DOHH2 (cell line): ENCODE data around the gene BMP2.

Experiments used
- H3F3A ChIP-seq: fragments of 200-600 bp; sonication (generic), shearing (Covaris generic); 2 replicates; pipeline ENCODE4 v1.6.0; 2016; ENCODE audit warnings: antibody characterized with exemption, mild to moderate bottlenecking; ENCODE audit not compliant: control insufficient read depth, insufficient read depth
- H3K27ac ChIP-seq: fragments of 200-600 bp; sonication (generic); 2 replicates; pipeline ENCODE4 v1.5.1; 2014; ENCODE audit warnings: low read depth, mild to moderate bottlenecking, low read length, moderate library complexity
- H3K27me3 ChIP-seq: fragments of 200-600 bp; sonication (generic); 2 replicates; pipeline ENCODE4 v1.6.1; 2014; ENCODE audit warnings: mild to moderate bottlenecking, low read length, mixed read lengths; ENCODE audit not compliant: control insufficient read depth
- H3K36me3 ChIP-seq: fragments of 200-600 bp; sonication (generic); 2 replicates; pipeline ENCODE4 v1.6.1; 2014; ENCODE audit warnings: mild to moderate bottlenecking, low read length, moderate library complexity, mixed read lengths; ENCODE audit not compliant: control insufficient read depth
- H3K4me1 ChIP-seq: fragments of 200-600 bp; sonication (generic); 2 replicates; pipeline ENCODE4 v1.6.1; 2014; ENCODE audit warnings: mild to moderate bottlenecking, low read length, mixed read lengths; ENCODE audit not compliant: control insufficient read depth
- H3K4me2 ChIP-seq: fragments of 200-600 bp; sonication (generic); 2 replicates; pipeline ENCODE4 v1.6.0; 2014; ENCODE audit warnings: mild to moderate bottlenecking, low read length, moderate library complexity
- H3K4me3 ChIP-seq: fragments of 200-600 bp; sonication (generic); 2 replicates; pipeline ENCODE4 v1.5.1; 2014; ENCODE audit warnings: mild to moderate bottlenecking, low read length, mixed read lengths
- H3K79me2 ChIP-seq: fragments of 200-600 bp; sonication (generic); 2 replicates; pipeline ENCODE4 v1.6.1; 2014; ENCODE audit warnings: mild to moderate bottlenecking, low read length, mixed read lengths; ENCODE audit not compliant: control insufficient read depth
- H3K9me2 ChIP-seq: fragments of 200-600 bp; sonication (generic); replicated peaks from 2 replicates; pipeline ENCODE4 v1.6.1; 2014; ENCODE audit warnings: mild to moderate bottlenecking, low read length, mixed read lengths; ENCODE audit not compliant: control insufficient read depth
- H3K9me3 ChIP-seq: fragments of 200-600 bp; sonication (generic); 2 replicates; pipeline ENCODE4 v1.6.1; 2014; ENCODE audit warnings: antibody characterized with exemption, low read length, mixed read lengths; ENCODE audit not compliant: control insufficient read depth, insufficient read depth
- H4K20me1 ChIP-seq: fragments of 200-600 bp; sonication (generic); 2 replicates; pipeline ENCODE4 v1.6.0; 2014; ENCODE audit warnings: low read depth, mild to moderate bottlenecking, antibody characterized with exemption, low read length, moderate library complexity; ENCODE audit not compliant: control insufficient read depth, insufficient read depth
- EZH2phosphoT487 ChIP-seq: fragments of 200-600 bp; sonication (generic); IDR thresholded peaks from 2 replicates; pipeline ENCODE4 v1.6.1; 2017; ENCODE audit warnings: borderline replicate concordance, mild to moderate bottlenecking, antibody characterized with exemption, low read length, moderate library complexity, mixed read lengths
- TF ChIP-seq, protein P1 (sequence below): fragments of 200-600 bp; sonication (generic); IDR thresholded peaks from one replicate; pipeline ENCODE4 v1.5.1; 2014; ENCODE audit warnings: antibody characterized with exemption, mild to moderate bottlenecking, low read depth, low read length; ENCODE audit not compliant: poor library complexity, severe bottlenecking

Gene BMP2

DNA sequence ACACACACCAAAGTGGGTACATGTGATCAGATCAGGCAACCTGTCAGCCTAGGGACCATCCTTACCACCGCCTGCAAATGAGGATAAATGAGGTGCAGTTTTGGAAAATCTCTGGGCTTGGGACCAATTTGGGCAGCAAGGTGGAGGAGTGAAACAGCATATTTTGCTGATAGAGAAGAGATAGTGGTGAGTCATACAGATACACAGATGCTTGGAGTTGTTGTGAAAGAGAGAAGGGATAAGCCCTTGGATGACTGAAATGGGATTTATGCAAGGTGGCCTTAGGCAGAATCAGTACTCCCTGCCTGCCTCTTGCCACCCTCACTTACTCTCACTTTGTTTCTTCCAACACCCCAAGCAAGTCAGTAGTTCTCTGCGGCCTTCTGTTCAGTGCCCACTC, 34.7 kb downstream of the BMP2 start:
- Histone ChIP-seq H3K79me2 (no peaks in the 10 kb centered on the region), H3K4me1 (no peaks in the 10 kb centered on the region), H3K27ac (no peak overlapping the region), H3K9me3 (no peaks in the 10 kb centered on the region), H3K27me3 (no peaks in the 10 kb centered on the region), H4K20me1 (no peaks in the 10 kb centered on the region), H3F3A (no peaks in the 10 kb centered on the region), H3K4me2 (no peak overlapping the region), H3K36me3 (no peaks in the 10 kb centered on the region), H3K4me3 (no peak overlapping the region), H3K9me2 (no peaks in the 10 kb centered on the region)
- TF ChIP-seq EZH2phosphoT487, result no peak
- TF ChIP-seq, protein P1, sequence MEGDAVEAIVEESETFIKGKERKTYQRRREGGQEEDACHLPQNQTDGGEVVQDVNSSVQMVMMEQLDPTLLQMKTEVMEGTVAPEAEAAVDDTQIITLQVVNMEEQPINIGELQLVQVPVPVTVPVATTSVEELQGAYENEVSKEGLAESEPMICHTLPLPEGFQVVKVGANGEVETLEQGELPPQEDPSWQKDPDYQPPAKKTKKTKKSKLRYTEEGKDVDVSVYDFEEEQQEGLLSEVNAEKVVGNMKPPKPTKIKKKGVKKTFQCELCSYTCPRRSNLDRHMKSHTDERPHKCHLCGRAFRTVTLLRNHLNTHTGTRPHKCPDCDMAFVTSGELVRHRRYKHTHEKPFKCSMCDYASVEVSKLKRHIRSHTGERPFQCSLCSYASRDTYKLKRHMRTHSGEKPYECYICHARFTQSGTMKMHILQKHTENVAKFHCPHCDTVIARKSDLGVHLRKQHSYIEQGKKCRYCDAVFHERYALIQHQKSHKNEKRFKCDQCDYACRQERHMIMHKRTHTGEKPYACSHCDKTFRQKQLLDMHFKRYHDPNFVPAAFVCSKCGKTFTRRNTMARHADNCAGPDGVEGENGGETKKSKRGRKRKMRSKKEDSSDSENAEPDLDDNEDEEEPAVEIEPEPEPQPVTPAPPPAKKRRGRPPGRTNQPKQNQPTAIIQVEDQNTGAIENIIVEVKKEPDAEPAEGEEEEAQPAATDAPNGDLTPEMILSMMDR, result no peak

DNA sequence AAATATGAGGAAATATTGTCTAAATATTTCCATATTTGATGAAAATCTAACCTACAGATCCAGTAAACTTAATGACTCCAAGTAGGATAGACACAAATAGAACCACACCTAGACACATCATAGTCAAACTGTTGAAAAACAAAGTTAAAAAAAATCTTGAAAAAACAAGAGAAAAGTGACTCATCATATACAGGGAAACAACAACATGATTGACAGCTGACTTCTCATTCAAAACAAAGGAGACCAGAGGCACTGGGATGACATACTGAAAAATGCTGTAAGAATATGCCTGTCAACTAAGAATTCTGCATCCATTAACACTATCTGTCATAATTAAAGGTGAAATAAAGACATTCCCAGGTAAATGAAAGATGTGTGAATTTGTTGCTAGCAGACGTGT, 38.8 kb downstream of the BMP2 start:
- Histone ChIP-seq H3K36me3 (no peaks in the 10 kb centered on the region), H3F3A (no peaks in the 10 kb centered on the region), H3K27ac (no peak overlapping the region), H3K4me3 (no peak overlapping the region), H3K9me2 (no peaks in the 10 kb centered on the region), H3K27me3 (no peaks in the 10 kb centered on the region), H3K79me2 (no peaks in the 10 kb centered on the region), H3K4me1 (no peaks in the 10 kb centered on the region), H3K9me3 (no peaks in the 10 kb centered on the region), H4K20me1 (no peaks in the 10 kb centered on the region), H3K4me2 (no peak overlapping the region)
- no peak for TF ChIP-seq EZH2phosphoT487
- TF ChIP-seq, protein P1, result no peak

DNA sequence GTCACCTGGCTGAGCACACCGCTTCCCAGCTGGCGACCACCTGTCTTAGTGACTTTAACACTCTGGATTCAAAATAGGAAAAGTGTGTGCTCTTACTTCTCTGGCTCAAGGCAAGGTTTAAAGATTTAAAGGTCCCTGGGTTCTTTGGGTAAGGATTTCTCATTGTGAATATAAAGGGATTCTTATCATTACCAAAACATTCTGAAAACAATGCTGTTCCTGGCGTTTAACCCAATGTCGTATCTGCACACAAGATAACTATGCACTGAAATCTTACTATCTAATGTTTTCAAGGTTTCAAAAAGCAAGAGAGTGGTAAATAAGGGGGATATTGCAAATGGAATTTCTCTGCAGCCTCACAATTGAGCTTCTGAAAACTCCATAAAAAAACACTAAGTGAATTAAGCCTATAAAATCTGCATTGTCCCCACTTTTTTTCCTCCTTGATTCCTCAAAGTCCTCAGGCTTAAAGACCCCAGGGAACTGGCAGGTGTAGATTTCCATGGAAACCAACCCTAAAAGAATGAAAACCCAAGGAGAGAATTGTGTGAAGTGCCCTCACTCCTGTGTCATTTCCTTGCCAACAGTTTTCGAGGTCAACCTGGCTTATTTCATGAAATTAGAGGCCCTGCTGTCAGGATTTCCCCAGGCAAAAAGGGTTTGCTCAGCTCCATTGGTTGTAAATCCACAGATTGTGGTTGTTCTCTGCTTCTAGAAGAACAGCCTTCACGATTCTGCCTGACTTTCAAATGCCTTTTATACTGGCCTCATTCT, 44.0 kb downstream of the BMP2 start:
- no peak for TF ChIP-seq EZH2phosphoT487
- TF ChIP-seq, protein P1, result no peak
- Histone ChIP-seq H3K4me3 (no peak overlapping the region), H3K9me3 (no peaks in the 10 kb centered on the region), H3K27ac (no peak overlapping the region), H3K79me2 (no peaks in the 10 kb centered on the region), H3K4me1 (no peaks in the 10 kb centered on the region), H3K27me3 (no peaks in the 10 kb centered on the region), H4K20me1 (no peaks in the 10 kb centered on the region), H3F3A (no peaks in the 10 kb centered on the region), H3K36me3 (no peaks in the 10 kb centered on the region), H3K4me2 (no peak overlapping the region), H3K9me2 (no peaks in the 10 kb centered on the region)
